Measurements from ENCODE around the gene SLC4A8.
"Not testable (repeated sequence)": the region's sequence is repeated elsewhere in the genome, so short reads cannot be mapped to it uniquely, and the experiment has no call there.

Gene SLC4A8

GRCh38 chr12:51480978-51481377, 56.3 kb downstream of the SLC4A8 start:
- DNase-seq (ENCODE audit: low read depth in 2 of 2), result no peak

GRCh38 chr12:51482929-51483697, 58.5 kb downstream of the SLC4A8 start:
- DNase-seq (ENCODE audit: low read depth in 2 of 2), result peak; percentile 34 to 35

DNA sequence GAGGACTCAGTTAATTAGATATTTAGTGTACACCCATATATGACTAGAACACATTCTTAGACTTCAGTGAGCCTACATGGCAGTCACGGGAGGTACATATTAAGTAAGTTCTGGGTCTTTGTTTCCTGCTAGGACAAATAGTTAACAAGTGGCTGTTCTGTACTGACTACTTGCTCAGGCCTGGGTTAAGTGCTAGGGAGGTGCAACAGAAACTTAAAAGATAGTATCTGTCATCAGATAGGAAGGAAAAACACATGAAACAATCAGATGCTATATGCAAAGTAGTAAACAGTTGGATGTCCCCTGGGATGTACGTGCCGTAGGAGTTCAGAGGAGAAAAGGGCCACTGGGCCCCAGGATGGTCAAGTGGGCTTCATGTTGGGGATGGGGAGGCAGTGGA, 59.5 kb downstream of the SLC4A8 start:
- DNase-seq (ENCODE audit: low read depth in 2 of 2), result no peak

- no peak for DNase-seq (ENCODE audit: low read depth in 2 of 2)
Observed at GRCh38 chr12:51488281-51488680, 63.6 kb downstream of the SLC4A8 start.

DNA sequence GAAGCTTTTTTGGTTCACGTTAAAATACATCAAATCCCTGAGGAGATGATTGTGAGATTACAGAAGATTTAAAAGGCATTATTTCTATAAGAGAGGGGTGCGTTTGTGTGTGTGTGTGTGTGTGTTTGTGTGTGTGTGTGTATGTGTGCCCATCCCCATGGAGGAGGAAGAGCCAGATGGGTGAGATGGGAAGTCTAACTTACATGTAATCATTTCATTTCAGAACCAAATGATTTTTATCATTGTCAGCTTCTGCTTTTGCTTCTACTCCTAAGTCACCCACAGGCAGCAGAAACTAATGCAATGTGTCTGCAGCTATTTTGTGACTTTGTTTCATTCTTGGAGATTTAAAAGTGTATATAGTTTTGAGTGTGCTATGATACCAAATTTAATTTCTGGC, 68.7 kb downstream of the SLC4A8 start:
- DNase-seq (ENCODE audit: low read depth in 2 of 2), result no peak

- no peak for DNase-seq (ENCODE audit: low read depth in 2 of 2)
Observed at GRCh38 chr12:51496895-51497294, 72.3 kb downstream of the SLC4A8 start.

GRCh38 chr12:51504851-51505250, 80.2 kb downstream of the SLC4A8 start:
- no peak for DNase-seq (ENCODE audit: low read depth in 2 of 2)

DNA sequence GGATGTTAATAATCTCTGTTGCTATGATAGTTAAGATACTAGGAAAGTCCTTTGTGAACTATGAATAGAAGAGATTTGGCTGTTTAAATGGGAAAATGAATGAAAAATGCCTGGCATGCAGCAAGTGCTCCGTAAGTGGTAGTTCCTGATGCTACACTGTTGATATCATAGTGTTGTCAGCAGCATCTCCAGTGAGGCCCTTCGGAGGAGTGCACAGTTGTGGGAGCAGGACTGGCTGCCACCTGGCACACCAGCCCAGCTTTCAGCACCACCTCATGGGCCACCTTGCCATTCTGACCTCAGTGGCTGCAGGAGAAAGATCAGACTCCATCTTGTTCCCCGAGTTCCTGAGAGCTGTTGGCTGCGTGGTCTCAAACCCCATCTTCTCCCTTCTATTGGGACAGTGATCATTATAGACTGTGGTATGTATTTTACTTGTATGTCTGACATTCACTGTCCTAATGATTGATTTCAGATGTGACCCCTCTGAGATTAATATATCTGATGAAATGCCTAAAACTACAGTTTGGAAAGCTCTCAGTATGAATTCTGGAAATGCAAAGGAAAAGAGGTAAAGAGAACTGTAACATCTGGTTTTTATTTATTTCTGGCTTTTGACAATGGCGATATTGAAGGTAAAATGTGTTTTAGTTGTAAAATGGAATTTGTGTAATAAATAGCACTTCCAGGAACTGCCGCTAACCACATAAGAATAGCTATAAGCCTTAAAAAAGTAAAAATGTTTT, 80.9 kb downstream of the SLC4A8 start:
- DNase-seq (ENCODE audit: low read depth in 2 of 2), result peak; percentile 46 to 55

DNA sequence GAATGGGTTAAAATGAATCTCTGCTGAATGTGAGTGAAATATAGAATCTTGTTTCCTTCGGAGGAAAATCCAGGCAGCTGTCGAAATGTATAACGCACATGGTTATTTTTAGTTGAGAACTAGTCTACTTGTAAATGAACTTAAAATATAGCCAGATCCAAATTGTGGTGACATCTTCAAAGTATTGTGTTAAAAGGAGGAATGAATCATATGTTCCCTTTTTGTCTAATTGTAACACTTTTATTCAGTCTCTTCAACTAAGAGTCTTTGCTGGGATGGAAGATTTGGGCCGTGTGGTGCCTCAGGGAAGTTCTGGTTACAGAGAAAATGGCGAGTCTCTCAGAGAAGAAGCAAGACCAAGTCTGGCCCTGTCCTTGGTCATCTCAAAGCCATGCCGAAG, 82.5 kb downstream of the SLC4A8 start:
- DNase-seq (ENCODE audit: low read depth in 2 of 2), result no peak

- DNase-seq (ENCODE audit: low read depth in 2 of 2), result no peak
Observed at GRCh38 chr12:51508285-51508684, 83.7 kb downstream of the SLC4A8 start.

GRCh38 chr12:51511546-51512260, 87.1 kb downstream of the SLC4A8 start:
- DNase-seq (ENCODE audit: low read depth in 2 of 2), result no peak

DNA sequence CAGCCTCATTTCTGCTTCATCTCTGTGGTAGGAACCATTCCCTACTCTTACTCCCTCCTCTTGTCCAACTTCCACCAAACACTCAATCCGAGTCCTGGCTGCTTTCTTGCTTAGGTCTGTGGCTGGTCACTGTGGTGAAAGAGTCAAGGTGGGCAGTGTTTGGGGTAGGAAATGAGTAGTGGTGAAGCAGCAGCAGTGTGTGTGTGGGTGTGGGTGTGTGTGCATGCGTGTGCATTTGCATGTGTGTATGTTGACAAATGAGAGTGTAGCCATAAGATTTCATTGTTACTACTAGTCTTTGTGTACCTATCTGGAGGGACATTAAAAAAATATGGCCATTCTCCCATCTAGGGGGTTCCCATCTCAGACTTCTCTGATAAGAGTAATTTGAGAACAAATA, 87.8 kb downstream of the SLC4A8 start:
- DNase-seq (ENCODE audit: low read depth in 2 of 2), result no peak

GRCh38 chr12:51515037-51515436, 90.4 kb downstream of the SLC4A8 start:
- not testable (repeated sequence) for DNase-seq (ENCODE audit: low read depth in 2 of 2)

- no peak for DNase-seq (ENCODE audit: low read depth in 2 of 2)
Observed at GRCh38 chr12:51517316-51517715, 92.7 kb downstream of the SLC4A8 start.

DNA sequence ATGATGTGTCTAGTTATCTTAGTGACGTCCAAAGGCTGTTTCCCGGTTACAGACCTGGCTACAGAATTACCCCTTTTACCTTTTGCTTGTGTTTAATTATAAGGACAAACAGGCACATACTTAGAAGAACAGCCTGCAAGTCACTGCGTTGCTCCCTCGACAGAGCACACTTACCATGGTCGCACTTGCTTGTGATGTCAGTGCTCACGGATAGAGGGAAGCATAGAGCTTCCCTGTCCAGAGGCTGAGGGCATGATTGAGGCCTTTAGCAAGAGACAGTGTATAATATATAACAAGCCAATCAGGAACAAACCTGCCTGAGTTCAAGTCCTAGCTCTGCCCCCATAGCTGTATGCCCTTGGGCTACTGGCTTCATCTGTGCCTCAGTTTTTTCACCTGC, 93.2 kb downstream of the SLC4A8 start:
- no peak for DNase-seq (ENCODE audit: low read depth in 2 of 2)

DNA sequence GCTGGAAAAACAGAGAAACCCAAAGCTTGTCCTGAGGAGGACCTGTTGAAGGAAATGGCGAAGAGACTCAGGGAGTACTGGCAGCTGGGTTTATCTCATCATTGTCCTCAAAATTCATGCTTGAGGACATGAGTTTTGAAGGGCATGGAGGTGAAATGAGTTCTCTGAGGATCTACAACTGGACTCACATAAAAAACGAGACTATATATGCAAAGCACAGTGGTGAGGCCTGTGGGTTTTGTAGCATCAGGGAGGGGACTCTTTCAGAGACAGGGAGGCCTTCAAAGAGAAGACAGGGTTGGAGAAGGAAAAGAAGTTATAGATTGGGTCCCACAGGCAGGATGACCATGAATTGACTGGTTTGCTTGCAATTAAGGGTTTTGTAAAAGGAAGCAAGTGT, 95.1 kb downstream of the SLC4A8 start:
- no peak for DNase-seq (ENCODE audit: low read depth in 2 of 2)

DNA sequence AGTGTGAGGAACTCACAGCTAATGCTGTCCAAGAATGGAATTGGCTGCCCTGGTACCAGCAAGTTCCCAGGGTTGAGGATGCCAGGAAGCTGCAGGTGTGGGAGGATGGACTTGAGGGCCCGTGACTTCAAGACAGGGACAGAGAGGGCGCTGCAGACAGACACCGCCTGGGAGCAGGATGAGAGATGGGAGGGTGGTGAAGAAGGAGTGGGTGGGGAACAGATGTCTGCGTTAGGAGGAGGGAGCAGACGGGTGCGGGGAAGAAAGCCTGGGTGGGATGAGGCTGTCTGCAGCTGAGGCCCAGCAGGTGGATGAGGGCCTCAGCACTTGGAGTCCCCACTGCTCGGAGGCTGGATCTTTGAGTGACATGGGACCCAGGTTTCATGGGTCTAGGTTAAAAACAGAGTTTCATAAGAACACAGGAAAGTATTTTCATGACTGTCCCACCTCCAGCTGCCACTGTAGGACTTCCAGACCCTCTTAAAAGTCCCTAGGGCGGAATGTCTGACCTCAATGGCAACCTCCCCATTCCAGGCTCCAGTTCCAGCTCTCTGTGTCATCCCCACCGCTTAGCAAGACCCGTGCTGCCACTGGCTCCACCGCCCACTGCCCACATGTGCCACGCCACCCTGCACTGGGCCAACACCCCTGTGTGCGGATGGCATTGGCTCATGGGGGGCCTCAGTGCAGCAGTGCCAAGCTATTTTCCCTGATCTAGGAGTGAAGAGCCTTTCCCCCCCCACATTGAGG, 96.1 kb downstream of the SLC4A8 start:
- no peak for DNase-seq (ENCODE audit: low read depth in 2 of 2)

GRCh38 chr12:51521554-51522276, 97.1 kb downstream of the SLC4A8 start:
- no peak for DNase-seq (ENCODE audit: low read depth in 2 of 2)

DNA sequence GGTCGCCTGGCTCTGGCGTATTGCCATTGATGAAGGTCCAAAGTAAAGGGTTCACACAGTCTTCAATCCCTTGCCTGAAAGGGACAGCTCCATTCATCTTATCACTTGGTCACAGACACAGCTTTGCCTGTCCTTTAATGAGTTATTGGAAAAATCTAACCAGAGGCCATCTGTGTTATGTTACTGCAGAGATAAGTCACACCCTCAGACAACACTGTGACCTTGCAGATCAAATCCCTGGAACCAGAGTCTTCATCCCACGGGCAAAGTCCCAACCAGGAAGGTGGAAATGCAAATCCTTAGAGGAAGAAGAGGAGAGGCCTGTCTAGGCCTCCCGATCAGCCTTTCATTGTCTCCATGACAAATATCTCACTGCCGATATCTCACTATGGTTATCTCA, 98.1 kb downstream of the SLC4A8 start:
- DNase-seq (ENCODE audit: low read depth in 2 of 2), result no peak

DNA sequence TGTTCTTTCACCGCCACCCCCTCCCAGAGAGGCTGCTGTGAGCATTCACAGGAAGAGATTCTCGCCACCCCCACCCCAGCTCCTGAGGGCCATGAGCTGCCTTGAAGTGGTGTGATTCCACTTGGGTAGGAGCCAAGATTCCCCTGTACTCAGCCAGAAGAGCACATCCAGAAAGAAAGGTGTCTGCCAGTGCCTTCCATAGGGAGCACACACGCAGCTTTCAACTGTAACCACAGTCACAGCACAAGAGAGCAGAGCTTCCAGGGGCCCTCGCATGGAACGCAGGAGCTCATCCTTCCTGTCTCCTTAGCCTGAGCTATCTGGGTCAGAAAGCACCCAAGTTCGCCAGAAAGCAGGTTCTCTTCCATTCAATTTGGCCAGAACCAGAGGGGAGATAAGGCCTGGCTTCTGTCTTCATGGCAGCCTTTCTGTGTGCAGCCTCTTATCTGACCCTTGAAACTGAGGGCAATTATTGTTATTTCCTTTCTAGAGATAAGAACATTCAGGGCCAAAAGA, 99.8 kb downstream of the SLC4A8 start:
- no peak for DNase-seq (ENCODE audit: low read depth in 2 of 2)

DNA sequence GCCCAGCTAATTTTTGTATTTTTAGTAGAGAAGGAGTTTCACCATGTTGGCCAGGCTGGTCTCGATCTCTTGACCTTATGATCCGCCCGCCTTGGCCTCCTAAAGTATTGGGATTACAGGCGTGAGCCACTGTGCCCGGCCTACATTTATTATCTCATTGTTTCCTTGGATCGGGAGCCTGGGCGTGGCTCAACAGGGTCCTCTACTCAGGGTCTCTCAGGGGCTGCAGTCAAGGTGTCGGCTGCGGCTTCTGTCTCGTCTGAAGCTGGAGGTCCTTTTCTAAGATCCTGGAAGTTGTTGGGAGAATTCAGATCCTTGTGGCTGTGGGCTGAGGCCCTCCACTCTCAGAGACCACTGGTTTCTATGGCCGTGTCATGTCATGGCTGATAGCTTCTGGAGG, 100.9 kb downstream of the SLC4A8 start:
- no peak for DNase-seq (ENCODE audit: low read depth in 2 of 2)
